Neural progenitor cell (in vitro differentiated cells): ENCODE data around the gene ASB2. TPM values are rescaled to one million over a fixed set of nuclear protein-coding genes. Genes with fewer than 3 reads are reported as not detected.
A peak's percentile ranks its signal among the peaks of the same experiment; 100 is the strongest.

ENCODE experiments used
- DNase-seq: peaks from one replicate; pipeline ENCODE4 v3.0.0-alpha.2; 2016; ENCODE audit warnings: low spot score
- H2AFZ ChIP-seq: fragments of 200-600 bp; sonication (generic); replicated peaks from 2 replicates; pipeline ENCODE4 v1.6.1; 2016; ENCODE audit warnings: antibody characterized with exemption
- H3F3A ChIP-seq: fragments of 200-600 bp; sonication (generic); 2 replicates; pipeline ENCODE4 v1.6.1; 2016; ENCODE audit warnings: antibody characterized with exemption, low read depth
- H3K27ac ChIP-seq: fragments of 200-600 bp; sonication (generic); 2 replicates; pipeline ENCODE4 v1.5.1; 2016; ENCODE audit warnings: mild to moderate bottlenecking
- H3K27me3 ChIP-seq: fragments of 200-600 bp; sonication (generic); 2 replicates; pipeline ENCODE4 v1.6.1; 2016; ENCODE audit warnings: mild to moderate bottlenecking, moderate library complexity
- H3K36me3 ChIP-seq: fragments of 200-600 bp; sonication (generic); 2 replicates; pipeline ENCODE4 v1.5.1; 2016
- H3K4me1 ChIP-seq: fragments of 200-600 bp; sonication (generic); 2 replicates; pipeline ENCODE4 v1.6.1; 2016; ENCODE audit warnings: mixed run types
- H3K4me2 ChIP-seq: fragments of 200-600 bp; sonication (generic); 2 replicates; pipeline ENCODE4 v1.6.1; 2016
- H3K4me3 ChIP-seq: fragments of 200-600 bp; sonication (generic); 2 replicates; pipeline ENCODE4 v1.5.1; 2016
- H3K79me2 ChIP-seq: fragments of 200-600 bp; sonication (generic); 2 replicates; pipeline ENCODE4 v1.6.1; 2016; ENCODE audit warnings: low read depth
- H3K9ac ChIP-seq: fragments of 200-600 bp; sonication (generic); 2 replicates; pipeline ENCODE4 v1.6.1; 2016
- H3K9me3 ChIP-seq: fragments of 200-600 bp; sonication (generic); 2 replicates; pipeline ENCODE4 v1.5.1; 2016; ENCODE audit warnings: low read depth
- H4K20me1 ChIP-seq: fragments of 200-600 bp; sonication (generic); 2 replicates; pipeline ENCODE4 v1.6.1; 2016; ENCODE audit warnings: low read depth
- H3K27ac Mint-ChIP-seq: 3 replicates; pipeline ENCODE4 v1.8.0; 2021; ENCODE audit warnings: mixed read lengths
- H3K27me3 Mint-ChIP-seq: 2 replicates; pipeline ENCODE4 v1.8.0; 2022; ENCODE audit warnings: low read depth, mild to moderate bottlenecking, inconsistent platforms, moderate library complexity, mixed read lengths; ENCODE audit not compliant: insufficient read depth
- H3K36me3 Mint-ChIP-seq: 3 replicates; pipeline ENCODE4 v1.8.0; 2021; ENCODE audit warnings: mixed read lengths
- H3K4me1 Mint-ChIP-seq: 3 replicates; pipeline ENCODE4 v1.8.0; 2021; ENCODE audit warnings: mixed read lengths
- H3K4me3 Mint-ChIP-seq: 3 replicates; pipeline ENCODE4 v1.8.0; 2021; ENCODE audit warnings: mild to moderate bottlenecking, moderate library complexity, mixed read lengths
- H3K9me3 Mint-ChIP-seq: 3 replicates; pipeline ENCODE4 v1.8.0; 2020; ENCODE audit warnings: mixed read lengths
- CTCF ChIP-seq: fragments of 200-600 bp; sonication (generic); IDR thresholded peaks from 2 replicates; pipeline ENCODE4 v1.5.1; 2017; ENCODE audit warnings: antibody characterized with exemption, mild to moderate bottlenecking
- EZH2 ChIP-seq: fragments of 200-600 bp; sonication (generic); IDR thresholded peaks from 2 replicates; pipeline ENCODE4 v1.6.1; 2017; ENCODE audit warnings: antibody characterized with exemption, mild to moderate bottlenecking, moderate library complexity
- EZH2phosphoT487 ChIP-seq: fragments of 200-600 bp; sonication (generic); IDR thresholded peaks from 2 replicates; pipeline ENCODE4 v1.6.1; 2017; ENCODE audit warnings: antibody characterized with exemption
- total RNA-seq: library from RNA; depleted of rRNA; stranded (reverse); fragments of >200 nt; gene quantifications from 2 replicates; pipeline ENCODE4 v1.2.3, GENCODE V29; 2015; ENCODE audit warnings: low replicate concordance

ASB2 gene
- total RNA-seq, 1 donor from 2014 or later = not detected

- Histone ChIP-seq H3K4me3 (no peak overlapping the region), H3K27me3 (peaks cover 21% of the 10 kb centered on the region), H4K20me1 (no peaks in the 10 kb centered on the region), H3K27ac (no peak overlapping the region), H3K4me1 (no peaks in the 10 kb centered on the region), H3F3A (peaks cover 12% of the 10 kb centered on the region), H3K79me2 (no peaks in the 10 kb centered on the region), H3K9me3 (no peaks in the 10 kb centered on the region), H3K4me2 (no peak overlapping the region), H3K36me3 (no peaks in the 10 kb centered on the region), H3K9ac (no peak overlapping the region), H2AFZ (no peak overlapping the region)
- no peak for TF ChIP-seq EZH2phosphoT487
- TF ChIP-seq EZH2 = no peak
- TF ChIP-seq CTCF = no peak
- Mint-ChIP-seq H3K4me1 (peaks cover 57% of the 10 kb centered on the region), H3K4me3 (no peak overlapping the region), H3K27me3 (peaks cover 16% of the 10 kb centered on the region), H3K27ac (no peak overlapping the region), H3K36me3 (no peaks in the 10 kb centered on the region), H3K9me3 (no peaks in the 10 kb centered on the region)
- DNase-seq = no peak
Measured at GRCh38 chr14:93943052-93943451, 33.3 kb downstream of the ASB2 start.

DNA sequence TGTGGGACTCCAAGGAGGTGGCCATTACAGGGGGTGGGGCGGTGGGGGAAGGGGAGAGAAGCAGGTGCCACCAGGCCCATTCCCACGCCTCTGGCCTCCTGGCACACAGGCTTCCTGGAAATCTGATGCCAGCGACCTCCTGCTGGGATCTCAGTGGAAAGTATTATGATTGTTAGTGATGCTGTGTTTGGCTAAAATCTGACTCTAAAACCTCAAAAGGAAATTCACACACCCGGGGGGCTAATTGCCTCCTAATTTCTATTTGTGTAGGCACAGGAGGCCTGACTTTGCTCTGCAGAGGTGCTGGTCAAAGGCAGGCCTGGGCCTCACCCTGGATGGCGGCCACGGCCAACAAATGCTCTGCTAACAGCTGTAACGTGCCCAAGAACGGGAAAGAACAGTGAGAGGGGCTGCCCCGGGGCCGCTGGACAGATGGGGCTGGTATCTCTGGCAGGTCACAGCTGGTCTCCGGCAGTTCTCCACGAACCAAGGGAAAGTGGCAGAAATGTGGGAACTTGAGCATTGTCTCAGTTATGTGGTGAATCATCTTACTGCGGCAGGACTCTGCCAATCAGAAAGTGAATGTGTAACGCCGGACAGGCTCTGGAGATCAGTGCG is 35.0 kb downstream of the ASB2 start:
- Mint-ChIP-seq H3K4me1 (peaks cover 48% of the 10 kb centered on the region), H3K9me3 (no peaks in the 10 kb centered on the region), H3K36me3 (no peaks in the 10 kb centered on the region), H3K27ac (peak overlapping the region; percentile 79), H3K27me3 (peaks cover 20% of the 10 kb centered on the region), H3K4me3 (no peak overlapping the region)
- Histone ChIP-seq H3K79me2 (no peaks in the 10 kb centered on the region), H3K27me3 (peaks cover 32% of the 10 kb centered on the region), H3K4me1 (peaks cover 4% of the 10 kb centered on the region), H4K20me1 (no peaks in the 10 kb centered on the region), H3K9me3 (no peaks in the 10 kb centered on the region), H3K27ac (no peak overlapping the region), H3F3A (peaks cover 12% of the 10 kb centered on the region), H2AFZ (no peak overlapping the region), H3K36me3 (no peaks in the 10 kb centered on the region), H3K4me3 (no peak overlapping the region), H3K9ac (no peak overlapping the region), H3K4me2 (no peak overlapping the region)
- TF ChIP-seq CTCF = no peak
- no peak for TF ChIP-seq EZH2
- TF ChIP-seq EZH2phosphoT487 = no peak
- no peak for DNase-seq

DNA sequence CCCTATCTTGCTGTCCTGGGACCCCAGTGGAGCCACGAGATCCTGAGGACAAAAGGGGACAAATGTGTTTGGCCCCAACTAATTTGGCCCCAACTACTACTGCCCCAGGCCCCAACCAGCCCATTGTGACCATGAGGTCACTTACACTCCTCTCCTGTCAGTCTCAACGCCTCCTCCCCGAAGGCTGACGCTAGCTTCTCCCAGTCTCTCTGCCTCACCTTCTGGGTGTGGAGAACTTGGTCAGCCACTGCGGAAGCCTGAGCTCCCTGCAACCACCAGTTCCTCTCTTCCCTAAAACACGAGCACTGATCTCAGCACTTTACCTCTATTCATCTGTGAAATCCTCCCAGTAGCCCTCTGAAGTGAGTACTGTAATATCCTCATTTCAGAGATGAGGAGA is 35.9 kb downstream of the ASB2 start:
- Mint-ChIP-seq H3K4me1 (peaks cover 48% of the 10 kb centered on the region), H3K4me3 (no peak overlapping the region), H3K9me3 (no peaks in the 10 kb centered on the region), H3K36me3 (no peaks in the 10 kb centered on the region), H3K27me3 (peaks cover 23% of the 10 kb centered on the region), H3K27ac (peak overlapping the region; percentile 55)
- H3K79me2 ChIP-seq = no peaks in the 10 kb centered on the region
- H3F3A ChIP-seq = peaks cover 12% of the 10 kb centered on the region
- H3K9ac ChIP-seq = no peak overlapping the region
- peaks cover 5% of the 10 kb centered on the region for H3K4me1 ChIP-seq
- H4K20me1 ChIP-seq = no peaks in the 10 kb centered on the region
- no peak overlapping the region for H2AFZ ChIP-seq
- no peak for DNase-seq
- H3K4me3 ChIP-seq = no peak overlapping the region
- H3K27me3 ChIP-seq = peaks cover 32% of the 10 kb centered on the region
- H3K36me3 ChIP-seq = no peaks in the 10 kb centered on the region
- H3K9me3 ChIP-seq = no peaks in the 10 kb centered on the region
- TF ChIP-seq CTCF (no peak), EZH2 (no peak), EZH2phosphoT487 (no peak)
- no peak overlapping the region for H3K4me2 ChIP-seq
- H3K27ac ChIP-seq = no peak overlapping the region
